H1 (cell line): ENCODE measurements around the gene GPC1. TPM values are rescaled to one million over a fixed set of nuclear protein-coding genes. Genes with fewer than 3 reads are reported as not detected.
A peak's percentile ranks its signal among the peaks of the same experiment; 100 is the strongest.

Experiments used
- CTCF ChIA-PET: fragments of 300-600 bp; sonication (Branson Sonifier 250); formaldehyde crosslinking; loops from one replicate; lab custom pipeline; 2021; ENCODE audit not compliant: partially characterized antibody; lab: Charles Lee
- POLR2A ChIA-PET: fragments of 300-600 bp; sonication (Branson Sonifier 250); formaldehyde crosslinking; loops from one replicate; lab custom pipeline; 2021; ENCODE audit warnings: inconsistent platforms; ENCODE audit not compliant: partially characterized antibody; lab: Charles Lee
- DNase-seq, 2 experiments: peaks; one replicate each; pipeline versions ENCODE4 v3.0.0 to v3.0.0-alpha.2; 2010 to 2022; ENCODE audit warnings: low spot score in 2 of 2, low read depth in 1 of 2, mixed read lengths in 1 of 2
- FAIRE-seq: peaks from 2 replicates; lab custom pipeline; 2011; peaks lifted over from hg19 to GRCh38; lab: Jason Lieb, UNC
- H2AFZ ChIP-seq: 2 replicates; pipeline ENCODE4 v1.8.1; 2012; ENCODE audit warnings: low read length, inconsistent platforms
- H2AK5ac ChIP-seq: 2 replicates; pipeline ENCODE4 v1.6.1; 2013; ENCODE audit warnings: low read depth, low read length
- H2BK120ac ChIP-seq: replicated peaks from 2 replicates; pipeline ENCODE3; 2013; ENCODE audit warnings: low read depth, low read length, inconsistent platforms
- H2BK12ac ChIP-seq: 2 replicates; pipeline ENCODE4 v1.6.1; 2013; ENCODE audit warnings: low read depth, low read length
- H2BK15ac ChIP-seq: 2 replicates; pipeline ENCODE4 v1.6.1; 2013; ENCODE audit warnings: low read length
- H2BK20ac ChIP-seq: 2 replicates; pipeline ENCODE4 v1.6.1; 2013; ENCODE audit warnings: low read length
- H2BK5ac ChIP-seq: 2 replicates; pipeline ENCODE4 v1.6.1; 2013; ENCODE audit warnings: low read depth, low read length
- H3K14ac ChIP-seq: 2 replicates; pipeline ENCODE4 v1.6.1; 2013; ENCODE audit warnings: inconsistent platforms; ENCODE audit not compliant: insufficient read length
- H3K18ac ChIP-seq: 2 replicates; pipeline ENCODE4 v1.6.1; 2013; ENCODE audit warnings: low read length; ENCODE audit errors: extremely low read depth
- H3K23ac ChIP-seq: 2 replicates; pipeline ENCODE4 v1.6.1; 2013; ENCODE audit warnings: inconsistent platforms; ENCODE audit not compliant: insufficient read length
- H3K23me2 ChIP-seq: 2 replicates; pipeline ENCODE4 v1.6.1; 2013; ENCODE audit warnings: low read depth, low read length
- H3K27ac ChIP-seq: 2 replicates; pipeline ENCODE4 v1.6.1; 2011; ENCODE audit warnings: low read depth, low read length, inconsistent platforms
- H3K27me3 ChIP-seq, 4 experiments: replicated peaks in 1 of 4; 1 replicate in 1 of 4; 2 replicates in 3 of 4; pipeline versions ENCODE4 v1.6.1 to v1.8.1; 2011 to 2013; ENCODE audit warnings: low read length in 3 of 4, mild to moderate bottlenecking in 3 of 4, inconsistent platforms in 2 of 4, mixed read lengths in 2 of 4, moderate library complexity in 1 of 4; ENCODE audit not compliant: control insufficient read depth in 3 of 4, insufficient read depth in 3 of 4; ENCODE audit errors: extremely low read depth in 1 of 4
- H3K36me3 ChIP-seq, 4 experiments: 2 replicates each; pipeline versions ENCODE4 v1.6.1 to v1.8.1; 2011 to 2013; ENCODE audit warnings: mild to moderate bottlenecking in 4 of 4, low read length in 3 of 4, moderate library complexity in 2 of 4, control low read depth in 1 of 4, inconsistent platforms in 1 of 4; ENCODE audit not compliant: insufficient read depth in 4 of 4, control insufficient read depth in 2 of 4
- H3K4ac ChIP-seq: replicated peaks from 2 replicates; pipeline ENCODE3; 2013; ENCODE audit warnings: low read length, low read depth, mixed read lengths, inconsistent platforms; ENCODE audit not compliant: insufficient read length
- H3K4me1 ChIP-seq, 4 experiments: replicated peaks in 1 of 4; 1 replicate in 1 of 4; 2 replicates in 3 of 4; pipeline versions ENCODE4 v1.6.1 to v1.8.1; 2011 to 2013; ENCODE audit warnings: low read length in 3 of 4, inconsistent platforms in 2 of 4, mixed read lengths in 1 of 4; ENCODE audit not compliant: insufficient read depth in 4 of 4, control insufficient read depth in 3 of 4
- H3K4me2 ChIP-seq, 2 experiments: 2 replicates each; pipeline versions ENCODE4 v1.6.1 to v1.8.1; 2011 to 2013; ENCODE audit warnings: low read depth in 2 of 2, low read length in 2 of 2, control low read depth in 1 of 2, inconsistent platforms in 1 of 2, mild to moderate bottlenecking in 1 of 2; ENCODE audit not compliant: insufficient read depth in 1 of 2
- H3K4me3 ChIP-seq, 4 experiments: fragments of 200-600, 300-600 bp in 1 of 4; sonication (generic), shearing (Covaris generic), sonication (Bioruptor Twin) in 1 of 4; 2 replicates each; pipeline versions ENCODE4 v1.5.1 to v1.8.1; 2011 to 2016; ENCODE audit warnings: low read length in 4 of 4, low read depth in 3 of 4, control low read depth in 2 of 4, inconsistent platforms in 2 of 4, mild to moderate bottlenecking in 2 of 4, mixed read lengths in 1 of 4, moderate library complexity in 1 of 4; ENCODE audit not compliant: insufficient read depth in 2 of 4; ENCODE audit errors: extremely low read depth in 1 of 4
- H3K56ac ChIP-seq: replicated peaks from 2 replicates; pipeline ENCODE3; 2013; ENCODE audit warnings: low read depth, mild to moderate bottlenecking, mixed read lengths, low read length, inconsistent platforms; ENCODE audit not compliant: insufficient read length
- H3K79me1 ChIP-seq: 2 replicates; pipeline ENCODE4 v1.6.1; 2013; ENCODE audit warnings: low read depth, low read length, control low read depth
- H3K79me2 ChIP-seq, 2 experiments: 2 replicates each; pipeline versions ENCODE4 v1.6.1 to v1.8.1; 2012 to 2013; ENCODE audit warnings: low read length in 2 of 2, mild to moderate bottlenecking in 2 of 2, inconsistent platforms in 1 of 2; ENCODE audit not compliant: insufficient read depth in 2 of 2, control insufficient read depth in 1 of 2
- H3K9ac ChIP-seq, 4 experiments: replicated peaks in 1 of 4; 1 replicate in 1 of 4; 2 replicates in 3 of 4; pipeline versions ENCODE4 v1.6.1 to v1.8.1; 2011 to 2013; ENCODE audit warnings: low read depth in 3 of 4, low read length in 3 of 4, control low read depth in 2 of 4, mild to moderate bottlenecking in 2 of 4, moderate library complexity in 2 of 4, inconsistent platforms in 1 of 4; ENCODE audit errors: extremely low read depth in 1 of 4
- H3K9me3 ChIP-seq, 2 experiments: 2 replicates each; pipeline versions ENCODE4 v1.6.1 to v1.8.1; 2012 to 2013; ENCODE audit warnings: mild to moderate bottlenecking in 2 of 2, moderate library complexity in 2 of 2, control low read depth in 1 of 2, inconsistent platforms in 1 of 2, low read depth in 1 of 2, low read length in 1 of 2, mixed read lengths in 1 of 2; ENCODE audit not compliant: insufficient read depth in 2 of 2
- H4K20me1 ChIP-seq, 2 experiments: replicated peaks in 1 of 2; 2 replicates each; pipeline versions ENCODE3 to v1.8.1; 2011 to 2013; ENCODE audit warnings: inconsistent platforms in 2 of 2, low read length in 2 of 2, mild to moderate bottlenecking in 1 of 2; ENCODE audit not compliant: insufficient read depth in 2 of 2, control insufficient read depth in 1 of 2
- H4K5ac ChIP-seq: 2 replicates; pipeline ENCODE4 v1.6.1; 2013; ENCODE audit warnings: low read length, low read depth, mixed read lengths, inconsistent platforms; ENCODE audit not compliant: insufficient read length
- H4K8ac ChIP-seq: 2 replicates; pipeline ENCODE4 v1.8.0; 2013; ENCODE audit warnings: mild to moderate bottlenecking, moderate library complexity, low read length, inconsistent platforms; ENCODE audit not compliant: insufficient read depth; ENCODE audit errors: extremely low read depth
- H4K91ac ChIP-seq: replicated peaks from 2 replicates; pipeline ENCODE3; 2013; ENCODE audit warnings: low read length, mixed read lengths, inconsistent platforms; ENCODE audit not compliant: insufficient read length
- EGR1 ChIP-seq: IDR thresholded peaks from 2 replicates; pipeline ENCODE4 v1.6.1; 2011; ENCODE audit warnings: low read depth, low read length, borderline replicate concordance
- GABPA ChIP-seq: IDR thresholded peaks from 2 replicates; pipeline ENCODE4 v1.6.1; 2011; ENCODE audit warnings: mild to moderate bottlenecking, low read length, moderate library complexity, borderline replicate concordance; ENCODE audit not compliant: insufficient read depth
- POLR2AphosphoS5 ChIP-seq: IDR thresholded peaks from 2 replicates; pipeline ENCODE4 v1.6.1; 2011; ENCODE audit warnings: low read depth, low read length
- TAF1 ChIP-seq: IDR thresholded peaks from 2 replicates; pipeline ENCODE4 v1.6.1; 2011; ENCODE audit warnings: mild to moderate bottlenecking, low read depth, low read length
- TBP ChIP-seq: IDR thresholded peaks from 2 replicates; pipeline ENCODE4 v1.6.1; 2011; ENCODE audit warnings: low read depth, low read length, improper control_type of control experiment
- ZNF274 ChIP-seq: IDR thresholded peaks from 2 replicates; pipeline ENCODE4 v1.7.0; 2012; ENCODE audit warnings: low read length, borderline replicate concordance; ENCODE audit errors: extremely low read depth
- WGBS, 2 experiments: shearing (Covaris generic) in 1 of 2; methylation state at CpG; one replicate each; pipeline versions ENCODE4 v1.1.6 to v1.1.7; 2013 to 2015; ENCODE audit warnings: low lambda C conversion rate in 2 of 2, mixed read lengths in 2 of 2, inconsistent platforms in 1 of 2, low coverage in 1 of 2, missing lambda C conversion rate in 1 of 2; ENCODE audit not compliant: insufficient replicate concordance in 2 of 2, insufficient coverage in 1 of 2, insufficient read length in 1 of 2; ENCODE audit errors: extremely low coverage in 1 of 2, missing lambda C conversion rate in 1 of 2; 5-methylcytosine and 5-hydroxymethylcytosine counted together
- polyA plus RNA-seq, 7 experiments: library from polyadenylated mRNA; depleted of rRNA in 3 of 7; stranded (reverse) in 5 of 7; unstranded in 2 of 7; fragments of >200 nt in 5 of 7; fragments of 200-250 nt in 2 of 7; gene quantifications; 1 replicate in 5 of 7; 2 replicates in 1 of 7; 4 replicates in 1 of 7; pipeline versions ENCODE4 v1.2.1 to v1.2.3, GENCODE V29; 2011 to 2013; ENCODE audit warnings: missing spikeins in 2 of 7, mixed read lengths in 2 of 7
- total RNA-seq: library from RNA; stranded (reverse); fragmentation: NEBNext Ultra II Directional; extraction: Animal tissue kit (Norgen Biotek cat#: 25700); gene quantifications from 2 replicates; pipeline ENCODE4 v1.2.1, GENCODE V29; 2021
- TF ChIP-seq, protein P1 (sequence below): IDR thresholded peaks from 2 replicates; pipeline ENCODE4 v1.6.1; 2012; ENCODE audit warnings: low read length, inconsistent platforms

The GPC1 gene
- total and polyA plus RNA-seq, 2 of the 8 experiments (the other 6 are each of a cell fraction or from before 2014, with no cell fraction given): 21.9 to 28.3 TPM

- Histone ChIP-seq H3K27ac (no peak overlapping the region), H2AFZ (no peak overlapping the region), H4K20me1 (peaks cover 24 to 52% of the 10 kb centered on the region in 2 experiments), H2BK15ac (no peak overlapping the region), H2BK120ac (no peak overlapping the region), H2AK5ac (no peak overlapping the region), H4K5ac (no peak overlapping the region), H3K27me3 (peaks cover 14 to 17% (median 16%) of the 10 kb centered on the region in 4 experiments), H3K4me1 (peaks cover 0 to 9% (median 1%) of the 10 kb centered on the region in 4 experiments; a peak in 4 of 7 replicates), H3K23me2 (peaks cover under 1% of the 10 kb centered on the region; the same call in 1 of the 2 replicates), H3K14ac (no peak overlapping the region), H3K9ac (no peak overlapping the region), H4K91ac (peak overlapping the region; percentile 42), H3K4me3 (no peak overlapping the region), H3K36me3 (no peaks in the 10 kb centered on the region; a peak in 1 of 8 replicates), H3K79me2 (peaks cover 0 to 9% of the 10 kb centered on the region in 2 experiments; a peak in 1 of 4 replicates), H3K4ac (no peak overlapping the region), H2BK5ac (peak overlapping the region; percentile 49; the same call in 1 of the 2 replicates), H3K79me1 (peaks cover 5% of the 10 kb centered on the region; the same call in 1 of the 2 replicates), H3K18ac (no peak overlapping the region), H2BK20ac (no peak overlapping the region), H2BK12ac (no peak overlapping the region; the same call in 1 of the 2 replicates), H3K56ac (no peak overlapping the region), H3K4me2 (no peak overlapping the region), H3K23ac (no peak overlapping the region), H3K9me3 (no peaks in the 10 kb centered on the region), H4K8ac (peak overlapping the region; percentile 25; the same call in 1 of the 2 replicates)
- FAIRE-seq (no peak), DNase-seq (peak in 1 of 2 experiments; percentile 45)
- POLR2A ChIA-PET: no interaction called here
- CTCF ChIA-PET: interaction anchor here (1.0 to 1.9 kb wide), 3 partner anchors 10 to 209 kb away, joined by 3 to 5 read pairs (median 4); no protein-coding TSS in a partner anchor
- 86% methylated on average over 27 of the region's 27 CpGs; no CpG with 5 or more reads in 1 of the 2 experiments for WGBS, 2 experiments
- TF ChIP-seq ZNF274 (no peak), EGR1 (no peak), GABPA (no peak), POLR2AphosphoS5 (no peak), TAF1 (no peak), TBP (no peak)
- TF ChIP-seq, protein P1, sequence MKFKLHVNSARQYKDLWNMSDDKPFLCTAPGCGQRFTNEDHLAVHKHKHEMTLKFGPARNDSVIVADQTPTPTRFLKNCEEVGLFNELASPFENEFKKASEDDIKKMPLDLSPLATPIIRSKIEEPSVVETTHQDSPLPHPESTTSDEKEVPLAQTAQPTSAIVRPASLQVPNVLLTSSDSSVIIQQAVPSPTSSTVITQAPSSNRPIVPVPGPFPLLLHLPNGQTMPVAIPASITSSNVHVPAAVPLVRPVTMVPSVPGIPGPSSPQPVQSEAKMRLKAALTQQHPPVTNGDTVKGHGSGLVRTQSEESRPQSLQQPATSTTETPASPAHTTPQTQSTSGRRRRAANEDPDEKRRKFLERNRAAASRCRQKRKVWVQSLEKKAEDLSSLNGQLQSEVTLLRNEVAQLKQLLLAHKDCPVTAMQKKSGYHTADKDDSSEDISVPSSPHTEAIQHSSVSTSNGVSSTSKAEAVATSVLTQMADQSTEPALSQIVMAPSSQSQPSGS: no peak
These were observed 6.0 kb downstream of the GPC1 start for GRCh38 chr2:240441326-240441992.
